Measurements from ENCODE around the gene SOS2. TPM values are rescaled to one million over a fixed set of nuclear protein-coding genes. Genes with fewer than 3 reads are reported as not detected.

The SOS2 gene
- total and polyA plus RNA-seq, 2 donors (not counting 1 experiment from before 2014, with no cell fraction given), result 9.6 to 51.0 TPM

GRCh38 chr14:50084666-50085065 lies 146.7 kb downstream of the SOS2 start:
- Histone ChIP-seq H3K4me3 (ENCODE audit: control extremely low read depth in 1 of 5, extremely low read depth in 1 of 5, insufficient read depth in 1 of 5, low read depth in 2 of 5, low read length in 4 of 5) (no peak overlapping the region), H3K9ac (ENCODE audit: low read length) (no peak overlapping the region), H3K9me3 (ENCODE audit: control extremely low read depth in 1 of 3, control insufficient read depth in 2 of 3, insufficient read depth in 1 of 3, low read length in 2 of 3) (no peaks in the 10 kb centered on the region), H3K4me2 (replicated peaks; ENCODE audit: low read depth, low read length, poor library complexity, severe bottlenecking) (peak overlapping the region; percentile 68), H3K27me3 (replicated peaks in 1 of 4; ENCODE audit: control extremely low read depth in 1 of 4, control insufficient read depth in 3 of 4, insufficient read depth in 4 of 4, low read length in 3 of 4) (no peaks in the 10 kb centered on the region), H3K36me3 (replicated peaks in 1 of 2; ENCODE audit: control extremely low read depth in 1 of 2, control insufficient read depth in 1 of 2, extremely low read depth in 1 of 2, insufficient read depth in 2 of 2, low read length in 1 of 2) (peaks cover 0 to 12% of the 10 kb centered on the region in 2 experiments), H3K79me2 (ENCODE audit: control insufficient read depth, insufficient read depth, low read length) (peaks cover 42% of the 10 kb centered on the region), H2AFZ (ENCODE audit: insufficient read depth, low read depth, low read length, poor library complexity, severe bottlenecking) (no peak overlapping the region), H4K20me1 (ENCODE audit: control insufficient read depth, insufficient read depth, low read length, poor library complexity, severe bottlenecking) (no peaks in the 10 kb centered on the region), H3K27ac (ENCODE audit: low read length in 2 of 2) (peak overlapping the region; percentile 95 to 100), H3K4me1 (ENCODE audit: control insufficient read depth in 2 of 2, insufficient read depth in 2 of 2, low read length in 2 of 2) (peaks cover 86 to 91% of the 10 kb centered on the region in 2 donors)
- Mint-ChIP-seq H3K27ac (peak overlapping the region; percentile 96), H3K4me1 (peaks cover 80% of the 10 kb centered on the region), H3K9me3 (ENCODE audit: insufficient read depth) (no peaks in the 10 kb centered on the region), H3K27me3 (no peaks in the 10 kb centered on the region), H3K4me3 (peak overlapping the region; percentile 61)
- TF ChIP-seq EZH2 (IDR thresholded peaks at IDR 0.05; ENCODE audit: borderline replicate concordance, insufficient read depth, low read depth, low read length, poor library complexity, severe bottlenecking) (no peak), CTCF (IDR thresholded peaks at IDR 0.05) (no peak)
- ATAC-seq (ENCODE audit: low read depth) (no peak), DNase-seq (no peak)
- ChIA-PET CTCF (interaction anchor here (1.3 to 4.8 kb wide), 7 partner anchors 11 to 222 kb away, joined by 4 to 56 read pairs (median 5); no protein-coding TSS in a partner anchor), POLR2A (interaction anchor here (1.2 to 1.9 kb wide), 4 partner anchors 17 to 81 kb away, joined by 3 to 26 read pairs (median 8); no protein-coding TSS in a partner anchor)
- intact Hi-C loops (cut with micrococcal nuclease), result loop anchor here (1.0 to 2.0 kb wide), 5 partner anchors 12 to 222 kb away; no protein-coding TSS in a partner anchor
- WGBS (ENCODE audit: insufficient coverage), result 100% methylated on average over 1 of the region's 3 CpGs
